ENCODE measurements around the gene RALGAPA1.
"Not testable (repeated sequence)": the region's sequence is repeated elsewhere in the genome, so short reads cannot be mapped to it uniquely, and the experiment has no call there.

RALGAPA1 gene

DNA sequence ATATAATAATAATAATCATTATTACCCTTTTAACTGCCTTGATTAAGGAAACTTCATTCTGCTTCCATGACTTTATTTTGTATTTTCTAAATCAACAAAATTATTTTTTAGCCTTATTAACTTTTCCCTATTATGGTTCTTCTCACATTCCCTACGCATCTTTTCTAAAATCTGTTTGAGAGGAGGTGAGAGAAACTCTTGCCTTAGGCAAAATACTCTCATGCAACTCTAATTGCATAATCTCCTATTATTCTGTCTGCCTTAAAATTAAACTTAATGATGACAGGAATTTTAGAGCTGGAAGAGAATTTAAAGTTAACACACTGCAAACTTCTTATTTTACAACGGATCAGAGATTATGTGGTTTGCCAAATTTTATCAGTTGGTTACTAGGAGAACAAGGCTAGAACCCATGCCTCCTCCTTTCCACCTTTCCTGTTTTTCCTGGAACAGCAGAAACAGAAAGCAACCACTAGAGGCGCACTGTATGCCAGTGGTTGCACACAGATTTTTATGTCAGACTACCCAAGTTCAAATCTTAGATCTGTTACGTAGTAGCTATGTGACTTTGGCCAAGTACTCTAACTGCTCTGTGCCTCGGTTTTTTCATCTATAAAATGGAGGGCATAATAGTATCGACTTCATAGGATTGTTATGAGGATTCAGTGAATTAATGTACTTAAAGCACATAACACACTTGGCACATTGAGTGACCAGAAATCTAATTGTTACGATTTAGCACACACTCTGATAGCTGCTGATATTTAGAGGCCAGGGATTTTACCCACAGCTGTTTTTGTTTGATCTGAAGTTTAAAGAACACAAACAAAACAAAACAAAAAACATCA is 12.7 kb upstream of the RALGAPA1 start:
- DNase-seq, result peak in 1 of 2 experiments; percentile 44

DNA sequence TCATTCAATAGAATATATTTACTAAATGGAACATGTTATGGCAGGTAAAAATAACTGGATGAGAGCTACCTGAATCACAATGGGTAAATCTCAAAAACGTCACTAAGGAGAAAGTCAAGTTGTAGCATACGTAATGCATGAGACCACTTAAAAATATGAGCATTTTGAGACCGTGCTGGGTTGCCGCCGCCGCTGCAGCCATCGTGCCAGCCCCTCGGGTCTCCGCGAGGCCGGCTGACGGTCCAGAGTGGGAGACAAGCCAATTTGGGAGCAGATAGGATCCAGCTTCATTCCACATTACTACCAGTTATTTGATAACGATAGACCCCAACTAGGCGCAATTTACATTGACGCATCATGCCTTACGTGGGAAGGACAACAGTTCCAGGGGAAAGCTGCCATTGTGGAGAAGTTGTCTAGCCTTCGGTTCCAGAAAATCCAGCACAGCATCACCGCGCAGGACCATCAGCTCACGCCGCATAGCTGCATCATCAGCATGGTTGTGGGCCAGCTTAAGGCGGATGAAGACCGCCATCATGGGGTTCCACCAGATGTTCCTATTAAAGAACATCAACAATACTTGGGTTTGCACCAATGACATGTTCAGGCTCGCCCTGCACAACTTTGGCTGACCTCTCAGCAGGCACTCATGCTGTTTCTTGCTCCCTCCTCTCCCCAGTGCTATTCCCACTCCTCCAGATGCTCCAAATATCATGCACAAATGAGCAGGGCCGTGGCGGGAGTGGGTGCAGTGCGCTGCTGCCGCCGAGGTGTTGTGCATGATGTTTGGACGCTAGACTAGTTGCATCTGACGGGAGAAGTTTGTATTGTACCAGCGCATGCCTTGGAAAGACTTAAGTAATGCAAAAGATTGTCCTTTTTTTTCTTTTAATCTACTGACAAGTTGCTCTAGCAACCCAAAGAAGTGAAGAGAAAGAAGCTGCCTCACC is 10.8 kb upstream of the RALGAPA1 start:
- no peak for DNase-seq

DNA sequence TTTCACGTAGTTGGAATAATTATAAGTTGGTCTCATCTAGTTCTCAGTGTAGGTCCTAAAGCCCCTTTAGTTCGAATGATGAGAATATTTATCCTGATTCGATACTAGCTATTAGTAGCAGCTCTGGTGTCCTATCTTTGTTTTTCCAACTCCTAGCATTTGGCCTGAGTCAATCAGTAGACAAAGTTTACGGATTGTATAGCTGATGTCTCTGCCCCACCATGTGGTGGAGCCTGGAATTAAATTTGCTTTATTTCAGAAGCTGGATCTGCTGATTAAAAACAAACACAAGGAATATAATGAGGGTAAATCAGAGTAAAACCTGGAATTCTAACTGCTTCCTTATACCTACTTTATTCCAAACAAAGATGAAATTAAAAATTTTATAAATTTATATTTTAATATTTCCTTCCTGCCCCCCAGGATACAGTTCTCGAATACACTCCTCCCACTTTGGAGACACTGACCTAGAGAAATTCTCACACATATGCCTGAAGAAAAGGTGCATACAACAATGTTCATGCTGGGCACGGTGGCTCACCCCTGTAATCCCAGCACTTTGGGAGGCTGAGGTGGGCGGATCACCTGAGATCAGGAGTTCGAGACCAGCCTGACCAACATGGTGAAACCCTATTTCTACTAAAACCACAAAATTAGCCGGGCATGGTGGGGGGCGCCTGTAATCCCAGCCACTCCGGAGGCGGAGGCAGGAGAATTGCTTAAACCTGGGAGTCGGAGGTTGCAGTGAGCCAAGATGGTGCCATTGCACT is 9.4 kb upstream of the RALGAPA1 start:
- DNase-seq, result peak in 1 of 2 experiments; percentile 31

DNA sequence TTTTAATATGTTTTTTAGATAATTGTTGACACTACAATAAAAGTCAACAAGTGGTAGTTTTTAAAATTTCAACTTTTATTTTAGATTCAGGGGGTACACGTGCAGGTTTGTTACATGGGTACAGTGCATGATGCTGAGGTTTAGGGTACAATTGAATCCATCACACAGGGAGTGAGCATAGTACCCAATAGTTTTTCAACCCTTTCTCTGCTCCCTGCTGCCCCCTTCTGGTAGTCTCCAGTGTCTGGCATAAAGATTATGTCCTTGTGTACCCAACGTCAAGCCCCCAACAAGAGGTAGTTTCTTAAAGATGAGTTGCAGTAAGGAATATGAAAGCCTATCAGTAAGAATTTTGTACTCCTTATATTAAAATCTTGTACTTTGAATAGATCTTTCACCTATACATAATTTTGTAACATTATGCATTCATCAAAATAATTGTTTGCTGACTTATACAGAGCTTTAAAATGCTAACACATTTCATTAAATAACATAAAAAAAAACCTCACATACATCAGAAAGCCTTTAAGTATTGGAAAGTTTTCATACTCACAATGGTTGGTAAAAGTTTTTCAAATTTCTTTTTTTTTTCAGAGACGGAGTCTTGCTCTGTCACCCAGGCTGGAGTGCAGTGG is 5.4 kb upstream of the RALGAPA1 start:
- DNase-seq, result peak in 1 of 2 experiments; percentile 42

DNA sequence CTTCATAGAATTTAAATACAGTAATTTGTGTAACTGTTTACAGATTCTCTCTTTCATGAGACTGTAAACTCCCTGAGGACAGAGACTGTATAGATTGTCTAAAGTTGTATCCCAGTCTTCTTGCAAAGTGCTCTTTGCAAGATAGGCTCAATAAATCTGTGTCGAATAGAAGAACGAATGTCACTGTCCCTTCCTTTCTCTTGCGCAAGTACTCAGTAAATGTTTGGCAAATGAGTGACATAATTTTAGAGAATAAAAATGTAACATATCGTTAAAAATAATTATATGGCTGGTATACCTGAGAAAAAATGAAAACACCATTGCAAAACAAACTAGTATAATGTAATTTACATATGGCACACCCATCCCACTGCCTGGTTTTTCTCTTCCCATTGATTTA is 1.9 kb upstream of the RALGAPA1 start:
- DNase-seq, result no peak

DNA sequence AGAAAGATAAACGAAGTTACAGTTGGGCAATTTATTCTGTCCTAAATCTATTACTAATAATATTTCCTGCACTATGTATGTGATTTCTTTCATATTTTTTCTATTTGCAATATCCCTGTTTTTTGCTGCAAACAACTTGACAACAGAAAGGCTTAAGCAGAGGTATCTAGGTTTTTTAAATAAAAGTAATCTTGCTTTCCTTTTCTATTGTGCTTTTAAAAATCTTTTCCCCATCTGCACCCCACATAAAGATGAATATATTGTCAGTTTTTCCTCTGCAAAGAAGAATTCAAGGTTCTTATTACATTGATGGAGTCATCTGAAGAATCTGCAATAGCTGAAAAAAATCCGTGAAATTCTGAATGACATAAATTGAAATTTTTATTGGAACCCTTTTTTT is 502 bp upstream of the RALGAPA1 start:
- no peak for DNase-seq

DNA sequence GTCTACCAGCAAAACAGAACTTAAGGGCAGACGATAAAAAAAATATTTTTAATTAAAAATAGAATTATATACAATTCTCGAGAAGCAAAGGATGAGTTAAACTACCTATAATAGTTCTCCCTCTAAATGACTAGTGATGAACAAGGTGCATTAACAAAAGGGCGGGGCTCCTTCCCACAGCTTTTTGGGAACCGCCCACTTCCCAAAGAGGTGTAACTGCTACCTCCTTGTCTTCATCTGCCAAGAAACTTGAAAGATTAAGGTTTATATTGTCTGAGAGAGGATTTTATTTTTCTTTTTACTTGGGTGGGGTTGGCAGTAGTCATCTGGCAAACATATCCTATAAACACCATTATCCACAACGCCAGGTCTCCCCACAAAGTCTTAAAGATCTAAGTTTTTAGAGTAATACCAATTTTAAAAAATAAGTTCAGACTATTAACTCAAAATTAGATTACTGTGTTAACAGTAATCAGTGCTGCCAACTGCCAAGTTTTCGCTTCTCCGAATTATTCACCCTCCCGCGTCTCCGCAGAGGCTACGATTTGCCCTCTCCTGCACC is 938 bp downstream of the RALGAPA1 start:
- DNase-seq, result peak in 1 of 2 experiments; percentile 39

DNA sequence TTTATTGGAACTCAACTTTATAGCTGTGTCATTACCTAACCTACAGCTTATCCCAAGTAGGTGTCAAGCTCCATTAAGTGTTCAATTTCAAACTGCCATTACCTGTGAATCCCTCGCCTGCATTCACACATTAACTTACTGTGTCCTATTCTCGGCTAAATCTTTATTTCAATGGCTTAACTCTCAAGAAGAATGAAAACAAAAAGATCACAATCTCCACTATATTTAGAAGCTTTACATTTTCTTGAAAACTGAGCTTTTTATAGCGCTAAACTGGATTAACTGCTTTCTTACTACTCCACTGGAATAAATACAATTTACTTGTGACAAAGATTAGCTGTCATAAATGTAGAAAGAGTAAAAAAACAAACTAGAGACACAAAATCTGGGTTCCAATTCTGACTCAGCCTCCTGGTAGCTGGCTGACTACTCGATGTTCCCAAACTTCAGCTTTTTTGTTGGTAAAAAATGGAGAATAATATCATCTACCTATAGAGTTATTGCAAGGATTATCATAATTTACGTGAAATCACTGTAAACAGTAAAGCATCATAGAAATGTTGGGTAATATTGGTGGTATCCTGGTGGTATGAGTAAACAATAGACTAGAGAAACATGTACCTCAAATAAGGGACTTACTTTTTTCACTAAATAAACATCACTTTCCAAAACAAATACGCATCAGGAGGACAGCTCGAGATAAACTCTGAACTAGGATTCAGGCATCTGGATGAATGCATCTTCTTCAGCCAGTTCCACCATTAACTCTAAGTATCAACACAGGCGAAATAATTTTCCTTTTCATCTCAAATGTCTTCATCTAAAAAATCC is 1.7 kb downstream of the RALGAPA1 start:
- no peak for DNase-seq

DNA sequence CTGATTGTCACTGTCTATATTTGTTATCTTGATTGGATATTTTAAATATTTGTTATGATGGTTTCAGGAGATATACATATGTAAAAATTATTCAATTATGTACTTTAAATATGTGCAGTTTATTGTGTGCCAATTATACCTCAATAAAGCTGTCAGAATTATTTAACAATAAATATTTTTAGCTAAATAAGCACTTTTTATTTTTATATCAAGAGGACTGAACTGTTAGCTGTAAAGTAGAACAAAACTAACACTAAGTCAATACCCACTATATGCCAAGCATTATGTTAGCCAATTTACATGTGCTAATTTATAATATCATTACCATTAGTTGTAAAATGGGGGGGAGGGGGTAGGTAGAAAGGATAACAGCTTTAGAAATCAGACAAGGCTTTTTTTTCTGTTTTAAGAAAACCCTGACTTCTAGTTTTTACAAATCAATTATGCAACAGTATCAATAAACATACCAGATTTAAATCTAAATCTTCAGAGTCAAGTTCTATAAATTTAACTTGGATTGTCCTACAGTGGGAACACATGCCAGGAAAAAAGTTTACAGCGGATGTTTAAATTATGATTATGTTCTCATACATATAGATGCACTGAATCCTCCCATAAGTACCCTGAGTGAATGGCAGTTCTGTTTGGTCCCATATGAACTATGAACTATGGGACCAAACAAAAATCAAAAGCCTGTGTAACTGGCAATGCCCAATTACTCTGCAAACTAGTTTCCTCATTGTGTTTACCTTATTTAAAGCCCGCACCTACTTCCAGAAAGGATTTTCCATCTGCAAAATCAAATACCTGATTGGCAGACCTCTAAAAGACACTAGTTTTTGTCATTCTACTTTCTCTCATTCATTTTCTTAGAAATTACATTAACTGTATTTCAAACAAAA is 2.8 kb downstream of the RALGAPA1 start:
- DNase-seq, result no peak

DNA sequence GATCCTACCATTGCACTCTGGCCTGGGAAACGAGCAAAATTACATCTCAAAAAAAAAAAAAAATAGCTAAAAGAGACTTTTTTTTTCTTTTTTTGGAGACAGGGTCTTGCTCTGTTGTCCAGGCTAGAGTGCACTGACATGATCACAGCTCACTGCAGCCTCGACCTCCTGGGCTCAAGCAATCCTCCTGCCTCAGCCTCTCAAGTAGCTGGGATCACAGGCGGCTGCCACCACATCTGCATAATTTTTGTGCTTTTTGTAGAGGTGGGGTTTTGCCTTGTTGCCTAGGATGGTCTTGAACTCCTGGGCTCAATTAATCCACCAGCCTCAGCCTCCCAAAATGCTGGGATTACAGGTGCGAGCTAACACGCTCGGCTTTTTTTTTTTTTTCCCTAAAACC is 11.3 kb downstream of the RALGAPA1 start:
- no peak for DNase-seq

DNA sequence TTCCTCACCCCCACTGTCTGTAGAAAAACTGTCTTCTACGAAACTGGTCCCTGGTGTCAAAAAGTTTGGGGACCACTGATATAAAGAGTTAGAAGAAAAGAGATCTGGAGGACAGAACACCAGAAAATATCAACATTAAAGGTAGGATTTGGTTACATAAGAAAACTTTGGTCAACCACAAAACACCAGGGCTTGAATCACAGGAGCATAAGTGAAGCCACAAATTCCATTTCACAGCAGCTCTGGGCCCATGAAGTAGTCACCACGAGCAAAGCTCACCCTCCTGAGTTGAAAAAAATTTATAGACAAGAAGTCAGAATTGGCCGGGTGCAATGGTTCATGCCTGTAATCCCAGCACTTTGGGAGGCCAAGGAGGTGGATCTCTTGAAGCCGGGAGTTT is 19.4 kb downstream of the RALGAPA1 start:
- no peak for DNase-seq

DNA sequence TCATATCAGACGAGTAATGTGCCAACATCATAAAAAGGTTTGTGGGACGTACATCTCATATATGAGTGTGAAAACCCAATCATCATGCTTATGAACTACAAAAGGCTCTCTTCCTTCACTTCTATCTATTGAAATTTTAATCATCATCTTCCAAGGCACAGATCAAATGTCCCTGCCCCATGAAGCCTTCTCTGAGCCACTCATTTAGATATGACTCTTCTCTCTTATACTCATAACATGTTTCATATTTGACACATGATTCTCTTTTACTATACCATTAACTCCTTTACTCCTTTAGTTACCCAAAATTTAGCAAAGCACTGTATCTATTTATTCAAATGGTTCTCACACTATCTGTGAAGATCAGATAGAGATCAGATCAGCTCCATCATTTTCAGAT is 22.2 kb downstream of the RALGAPA1 start:
- no peak for DNase-seq

DNA sequence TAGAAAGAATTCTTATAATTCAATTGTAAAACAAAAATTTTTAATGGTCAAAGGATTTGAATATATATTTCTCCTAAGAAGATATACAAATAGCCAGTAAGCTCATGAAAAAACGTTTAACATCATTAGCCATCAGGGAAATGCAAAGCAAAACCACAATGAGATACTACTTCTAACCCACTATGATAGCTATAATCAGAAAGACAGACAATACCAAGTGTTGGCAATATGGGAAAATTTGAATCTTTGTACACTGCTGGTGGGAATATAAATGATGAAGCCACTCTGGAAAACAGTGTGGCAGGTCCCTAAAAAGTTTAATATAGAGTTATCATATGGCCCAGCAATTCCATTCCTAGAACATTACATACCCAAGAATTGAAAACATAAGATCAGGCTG is 25.4 kb downstream of the RALGAPA1 start:
- DNase-seq, result no peak

DNA sequence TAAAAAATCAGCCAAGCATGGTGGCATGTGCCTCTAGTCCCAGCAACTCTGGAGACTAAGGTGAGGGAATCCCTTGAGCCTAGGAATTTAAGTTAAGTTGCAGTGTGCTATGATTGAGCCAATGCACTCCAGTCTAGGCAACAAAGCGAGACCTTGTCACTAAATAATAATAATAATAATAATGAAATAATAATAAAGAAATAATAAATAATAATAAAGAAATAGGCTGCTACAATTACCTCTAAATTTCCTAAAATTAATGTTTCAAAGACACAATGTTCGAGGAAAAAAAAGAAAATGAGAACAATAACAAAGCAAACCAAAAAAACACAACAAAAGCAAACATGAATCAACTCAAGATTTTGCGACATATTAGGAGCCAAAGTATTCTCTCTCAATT is 29.7 kb downstream of the RALGAPA1 start:
- no peak for DNase-seq

DNA sequence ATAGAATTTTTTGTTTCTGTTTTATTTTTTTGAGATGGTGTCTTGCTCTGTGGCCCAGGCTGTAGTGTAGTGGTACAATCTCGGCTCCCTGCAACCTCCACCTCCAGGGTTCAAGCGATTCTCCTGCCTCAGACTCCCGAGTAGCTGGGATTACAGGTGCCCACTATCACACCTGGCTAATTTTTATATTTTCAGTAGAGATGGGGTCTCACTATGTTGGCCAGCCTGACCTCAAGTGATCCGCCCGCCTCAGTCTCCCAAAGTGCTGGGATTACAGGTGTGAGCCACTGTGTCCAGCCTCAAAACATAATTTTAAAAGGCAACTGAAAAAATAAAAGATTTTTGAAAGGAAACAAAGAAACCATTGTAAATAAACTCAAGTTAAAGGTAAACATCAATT is 31.5 kb downstream of the RALGAPA1 start:
- not testable (repeated sequence) for DNase-seq

DNA sequence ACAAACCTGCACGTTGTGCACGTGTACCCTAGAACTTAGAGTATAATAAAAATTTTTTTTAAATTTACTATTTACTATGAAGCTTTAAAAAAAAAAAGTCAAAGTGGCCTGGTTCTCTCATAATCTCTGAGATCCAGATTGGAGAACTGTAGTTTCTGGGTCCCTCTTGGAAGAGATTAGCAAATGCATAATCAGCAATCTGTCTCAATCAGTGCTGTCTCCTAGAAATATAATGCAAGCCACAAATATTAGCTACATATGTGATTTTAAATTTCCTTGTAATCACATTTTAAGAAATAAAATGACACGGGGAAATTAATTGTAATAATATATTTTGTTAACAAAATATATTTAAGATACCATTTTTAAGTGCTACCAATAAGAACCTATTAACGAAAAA is 32.3 kb downstream of the RALGAPA1 start:
- no peak for DNase-seq

DNA sequence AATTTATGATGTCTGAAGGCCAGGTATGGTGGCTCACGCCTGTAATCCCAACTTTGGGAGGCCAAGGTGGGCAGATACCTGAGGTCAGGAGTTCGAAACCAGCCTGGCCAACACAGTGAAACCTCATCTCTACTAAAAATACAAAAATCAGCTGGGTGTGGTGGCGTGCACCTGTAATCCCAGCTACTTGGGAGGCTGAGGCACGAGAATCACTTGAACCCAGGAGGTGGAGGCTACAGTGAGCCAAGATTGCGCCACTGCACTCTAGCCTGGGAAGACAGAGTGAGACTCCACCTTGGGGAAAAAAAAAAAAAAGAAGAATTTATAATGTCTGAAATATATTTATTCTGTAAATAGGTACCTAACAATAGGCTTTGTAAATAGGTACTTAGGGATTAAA is 33.0 kb downstream of the RALGAPA1 start:
- DNase-seq, result not testable (repeated sequence)

DNA sequence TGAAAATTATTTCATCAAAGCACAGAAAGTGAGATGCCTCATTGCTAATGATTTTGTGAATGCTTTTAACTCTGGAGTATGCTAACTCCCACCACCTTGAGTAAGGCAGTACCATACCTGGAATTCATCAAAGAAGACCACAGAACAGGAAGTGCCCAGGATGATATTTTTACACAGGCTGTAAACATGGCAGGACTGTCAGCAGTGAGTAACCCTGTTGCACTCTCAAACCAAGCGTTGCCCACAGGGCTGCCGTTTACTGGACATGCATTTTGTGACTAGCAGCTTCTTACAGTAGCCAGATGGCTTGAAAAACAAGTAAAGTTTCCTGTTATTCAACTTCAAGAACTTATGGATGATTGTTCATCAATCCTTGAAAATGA is 42.4 kb downstream of the RALGAPA1 start:
- DNase-seq, result no peak

DNA sequence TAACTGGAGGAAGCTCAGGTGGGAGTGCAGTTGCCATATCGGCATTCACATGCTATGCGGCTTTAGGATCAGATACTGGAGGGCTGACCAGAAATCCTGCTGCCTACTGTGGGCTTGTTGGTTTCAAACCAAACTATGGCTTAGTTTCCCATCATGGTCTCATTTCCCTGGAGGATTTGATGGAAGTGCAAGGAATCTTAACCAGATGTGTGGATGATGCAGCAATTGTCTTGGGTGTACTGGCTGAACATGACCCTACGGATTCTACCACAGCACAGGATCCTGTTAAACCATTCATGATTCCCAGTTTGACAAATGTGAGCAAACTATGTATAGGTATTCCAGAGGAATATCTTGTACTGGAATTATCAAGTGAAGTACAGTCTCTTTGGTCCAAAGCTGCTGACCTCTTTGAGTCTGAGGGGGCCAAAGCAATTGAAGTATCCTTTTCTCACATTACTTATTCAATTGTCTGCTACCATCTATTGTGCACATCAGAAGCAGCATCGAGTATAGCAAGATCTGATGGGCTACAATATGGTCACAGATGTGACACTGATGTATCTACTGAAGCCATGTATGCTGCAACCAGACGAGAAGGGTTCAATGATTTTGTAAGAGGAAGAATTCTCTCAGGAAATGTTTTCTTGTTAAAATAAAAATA is 42.9 kb downstream of the RALGAPA1 start:
- DNase-seq, result no peak

DNA sequence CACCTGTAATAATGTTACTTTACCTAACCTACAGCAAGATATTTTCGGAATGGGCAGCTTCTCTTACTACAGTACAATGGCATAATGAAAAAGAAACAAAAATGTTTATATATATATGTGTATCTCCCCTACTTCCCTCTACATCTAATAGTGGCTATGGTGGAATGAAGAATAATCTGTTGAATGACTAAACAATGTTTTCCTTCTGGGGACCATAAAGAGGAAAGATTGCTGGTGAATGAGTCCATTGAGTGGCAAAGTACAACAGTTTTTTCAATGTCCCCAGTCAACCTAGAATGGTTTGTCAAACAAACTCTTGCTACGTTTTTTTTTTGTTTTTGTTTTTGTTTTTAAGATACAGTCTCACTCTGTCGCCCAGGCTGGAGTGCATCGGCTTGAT is 47.2 kb downstream of the RALGAPA1 start:
- no peak for DNase-seq
